T-helper 2 cell treated with Interferon-gamma antibody and Interleukin-4, amounts not matched to agents 100 ng/mL and 5 ng/mL, for 36 hours (primary cell): Measurements from ENCODE around the gene MYO10. TPM values are rescaled to one million over a fixed set of nuclear protein-coding genes. Genes with fewer than 3 reads are reported as not detected.

Experiments
- intact Hi-C: fragments of 100-400 bp; cut with micrococcal nuclease; formaldehyde crosslinking; loops from one replicate; pipeline ENCODE4 v1.15.1; 2023
- total RNA-seq: library from RNA; stranded (reverse); gene quantifications from 2 replicates; pipeline ENCODE4 v1.2.3, GENCODE V29; 2022

The MYO10 gene
- total RNA-seq, 1 donor from 2014 or later: 0.23 TPM

- intact Hi-C loops: no loop called here
These were observed 17.0 kb downstream of the MYO10 start for GRCh38 chr5:16918891-16919671.

GRCh38 chr5:16918156-16918555 is 17.9 kb downstream of the MYO10 start:
- intact Hi-C loops: no loop called here

- intact Hi-C loops: no loop called here
These were observed 19.7 kb downstream of the MYO10 start for GRCh38 chr5:16916262-16916878.

- intact Hi-C loops: no loop called here
These were observed 21.5 kb downstream of the MYO10 start for GRCh38 chr5:16914584-16914983.

GRCh38 chr5:16914108-16914435 is 22.0 kb downstream of the MYO10 start:
- intact Hi-C loops: no loop called here

- intact Hi-C loops: no loop called here
These were observed 22.6 kb downstream of the MYO10 start for GRCh38 chr5:16913187-16914107.

- intact Hi-C loops: no loop called here
These were observed 24.0 kb downstream of the MYO10 start for GRCh38 chr5:16912080-16912479.

GRCh38 chr5:16909464-16909863 is 26.6 kb downstream of the MYO10 start:
- intact Hi-C loops: no loop called here

- intact Hi-C loops: no loop called here
These were observed 28.8 kb downstream of the MYO10 start for GRCh38 chr5:16907270-16907669.

GRCh38 chr5:16906255-16906654 is 29.8 kb downstream of the MYO10 start:
- intact Hi-C loops: no loop called here

- intact Hi-C loops: no loop called here
These were observed 32.4 kb downstream of the MYO10 start for GRCh38 chr5:16903480-16904300.

- intact Hi-C loops: no loop called here
These were observed 33.2 kb downstream of the MYO10 start for GRCh38 chr5:16902846-16903245.

GRCh38 chr5:16901021-16901644 is 35.0 kb downstream of the MYO10 start:
- intact Hi-C loops: no loop called here

GRCh38 chr5:16899171-16899570 is 36.9 kb downstream of the MYO10 start:
- intact Hi-C loops: no loop called here

- intact Hi-C loops: no loop called here
These were observed 38.3 kb downstream of the MYO10 start for GRCh38 chr5:16897800-16898199.

- intact Hi-C loops: no loop called here
These were observed 38.8 kb downstream of the MYO10 start for GRCh38 chr5:16897284-16897704.

- intact Hi-C loops: no loop called here
These were observed 39.3 kb downstream of the MYO10 start for GRCh38 chr5:16896767-16897166.

GRCh38 chr5:16894236-16895057 is 41.6 kb downstream of the MYO10 start:
- intact Hi-C loops: no loop called here

- intact Hi-C loops: no loop called here
These were observed 45.1 kb downstream of the MYO10 start for GRCh38 chr5:16891033-16891432.
